ENCODE measurements around the gene KDM4B. TPM values are rescaled to one million over a fixed set of nuclear protein-coding genes. Genes with fewer than 3 reads are reported as not detected.

KDM4B gene
- total and polyA plus RNA-seq, 9 of the 15 experiments (the other 6 are each of a cell fraction or from before 2014, with no cell fraction given) = 0.21 to 29.9 (median 7.3) TPM

DNA sequence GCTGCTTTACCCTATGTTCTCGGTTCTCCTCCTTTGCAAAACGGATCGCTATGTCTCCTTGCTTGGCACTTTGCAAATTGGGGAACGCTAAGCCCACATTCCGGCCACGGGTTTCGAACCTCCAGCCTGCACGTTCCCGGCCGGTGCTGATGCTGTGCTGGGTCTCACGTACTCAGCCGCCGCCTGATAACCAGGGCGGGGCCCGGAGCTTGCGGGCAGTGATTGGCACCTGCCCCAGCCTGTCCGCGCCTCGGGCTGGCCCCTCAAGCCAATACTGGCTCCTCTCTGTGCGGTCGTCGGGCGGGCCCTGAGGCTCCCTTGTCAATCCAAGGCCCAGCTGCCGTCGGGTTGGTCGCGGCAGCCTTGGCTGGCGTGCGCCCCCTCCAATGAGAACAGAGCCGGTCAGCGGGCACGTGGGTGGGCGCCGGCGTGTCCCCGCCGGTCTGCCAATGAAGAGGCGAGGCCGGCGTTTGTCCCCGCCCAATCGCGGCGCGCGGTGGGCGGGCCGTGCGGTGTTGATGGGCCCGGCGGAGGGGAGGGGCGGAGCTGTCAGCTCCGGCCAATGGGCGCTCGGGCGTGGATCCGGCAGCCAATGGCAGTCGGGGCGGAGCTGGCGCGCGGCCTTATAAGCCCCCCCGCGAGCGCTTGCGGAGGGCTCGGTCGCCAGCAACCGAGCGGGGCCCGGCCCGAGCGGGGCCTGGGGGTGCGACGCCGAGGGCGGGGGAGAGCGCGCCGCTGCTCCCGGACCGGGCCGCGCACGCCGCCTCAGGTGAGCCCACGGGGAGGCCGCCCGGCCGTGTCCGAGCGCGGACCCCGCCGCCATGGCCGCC is at the start of gene KDM4B (continued):
- TF ChIP-seq, protein P1, sequence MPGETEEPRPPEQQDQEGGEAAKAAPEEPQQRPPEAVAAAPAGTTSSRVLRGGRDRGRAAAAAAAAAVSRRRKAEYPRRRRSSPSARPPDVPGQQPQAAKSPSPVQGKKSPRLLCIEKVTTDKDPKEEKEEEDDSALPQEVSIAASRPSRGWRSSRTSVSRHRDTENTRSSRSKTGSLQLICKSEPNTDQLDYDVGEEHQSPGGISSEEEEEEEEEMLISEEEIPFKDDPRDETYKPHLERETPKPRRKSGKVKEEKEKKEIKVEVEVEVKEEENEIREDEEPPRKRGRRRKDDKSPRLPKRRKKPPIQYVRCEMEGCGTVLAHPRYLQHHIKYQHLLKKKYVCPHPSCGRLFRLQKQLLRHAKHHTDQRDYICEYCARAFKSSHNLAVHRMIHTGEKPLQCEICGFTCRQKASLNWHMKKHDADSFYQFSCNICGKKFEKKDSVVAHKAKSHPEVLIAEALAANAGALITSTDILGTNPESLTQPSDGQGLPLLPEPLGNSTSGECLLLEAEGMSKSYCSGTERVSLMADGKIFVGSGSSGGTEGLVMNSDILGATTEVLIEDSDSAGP (CRISPR knock-in tag; IDR thresholded peaks at IDR 0.05) = no peak
- TF ChIP-seq, protein P2, sequence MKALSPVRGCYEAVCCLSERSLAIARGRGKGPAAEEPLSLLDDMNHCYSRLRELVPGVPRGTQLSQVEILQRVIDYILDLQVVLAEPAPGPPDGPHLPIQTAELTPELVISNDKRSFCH (CRISPR knock-in tag; IDR thresholded peaks at IDR 0.05) = no peak; the same call in 1 of the 2 replicates
- TF ChIP-seq, protein P2 (tag; IDR thresholded peaks at IDR 0.05) = no peak; the same call in 1 of the 2 replicates
- peak in 1 of 2 experiments; percentile 76; a peak in 1 of 4 replicates for TF ChIP-seq RCOR1 (IDR thresholded peaks at IDR 0.05; ENCODE audit: borderline replicate concordance in 1 of 2, low read depth in 2 of 2, low read length in 2 of 2)
- TF ChIP-seq, protein P3, sequence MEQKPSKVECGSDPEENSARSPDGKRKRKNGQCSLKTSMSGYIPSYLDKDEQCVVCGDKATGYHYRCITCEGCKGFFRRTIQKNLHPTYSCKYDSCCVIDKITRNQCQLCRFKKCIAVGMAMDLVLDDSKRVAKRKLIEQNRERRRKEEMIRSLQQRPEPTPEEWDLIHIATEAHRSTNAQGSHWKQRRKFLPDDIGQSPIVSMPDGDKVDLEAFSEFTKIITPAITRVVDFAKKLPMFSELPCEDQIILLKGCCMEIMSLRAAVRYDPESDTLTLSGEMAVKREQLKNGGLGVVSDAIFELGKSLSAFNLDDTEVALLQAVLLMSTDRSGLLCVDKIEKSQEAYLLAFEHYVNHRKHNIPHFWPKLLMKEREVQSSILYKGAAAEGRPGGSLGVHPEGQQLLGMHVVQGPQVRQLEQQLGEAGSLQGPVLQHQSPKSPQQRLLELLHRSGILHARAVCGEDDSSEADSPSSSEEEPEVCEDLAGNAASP (IDR thresholded peaks at IDR 0.05) = no peak
- no peak for TF ChIP-seq EWSR1 (IDR thresholded peaks at IDR 0.05; ENCODE audit: borderline replicate concordance, low read depth, partially characterized antibody)
- no peak for TF ChIP-seq ZNF57 (CRISPR knock-in tag; IDR thresholded peaks at IDR 0.05)
- no peak for TF ChIP-seq POLR3A (IDR thresholded peaks at IDR 0.05; ENCODE audit: borderline replicate concordance, extremely low read depth, insufficient read depth, insufficient read length)
- no peak for TF ChIP-seq ZNF12 (CRISPR knock-in tag; IDR thresholded peaks at IDR 0.05)
- TF ChIP-seq, protein P4, sequence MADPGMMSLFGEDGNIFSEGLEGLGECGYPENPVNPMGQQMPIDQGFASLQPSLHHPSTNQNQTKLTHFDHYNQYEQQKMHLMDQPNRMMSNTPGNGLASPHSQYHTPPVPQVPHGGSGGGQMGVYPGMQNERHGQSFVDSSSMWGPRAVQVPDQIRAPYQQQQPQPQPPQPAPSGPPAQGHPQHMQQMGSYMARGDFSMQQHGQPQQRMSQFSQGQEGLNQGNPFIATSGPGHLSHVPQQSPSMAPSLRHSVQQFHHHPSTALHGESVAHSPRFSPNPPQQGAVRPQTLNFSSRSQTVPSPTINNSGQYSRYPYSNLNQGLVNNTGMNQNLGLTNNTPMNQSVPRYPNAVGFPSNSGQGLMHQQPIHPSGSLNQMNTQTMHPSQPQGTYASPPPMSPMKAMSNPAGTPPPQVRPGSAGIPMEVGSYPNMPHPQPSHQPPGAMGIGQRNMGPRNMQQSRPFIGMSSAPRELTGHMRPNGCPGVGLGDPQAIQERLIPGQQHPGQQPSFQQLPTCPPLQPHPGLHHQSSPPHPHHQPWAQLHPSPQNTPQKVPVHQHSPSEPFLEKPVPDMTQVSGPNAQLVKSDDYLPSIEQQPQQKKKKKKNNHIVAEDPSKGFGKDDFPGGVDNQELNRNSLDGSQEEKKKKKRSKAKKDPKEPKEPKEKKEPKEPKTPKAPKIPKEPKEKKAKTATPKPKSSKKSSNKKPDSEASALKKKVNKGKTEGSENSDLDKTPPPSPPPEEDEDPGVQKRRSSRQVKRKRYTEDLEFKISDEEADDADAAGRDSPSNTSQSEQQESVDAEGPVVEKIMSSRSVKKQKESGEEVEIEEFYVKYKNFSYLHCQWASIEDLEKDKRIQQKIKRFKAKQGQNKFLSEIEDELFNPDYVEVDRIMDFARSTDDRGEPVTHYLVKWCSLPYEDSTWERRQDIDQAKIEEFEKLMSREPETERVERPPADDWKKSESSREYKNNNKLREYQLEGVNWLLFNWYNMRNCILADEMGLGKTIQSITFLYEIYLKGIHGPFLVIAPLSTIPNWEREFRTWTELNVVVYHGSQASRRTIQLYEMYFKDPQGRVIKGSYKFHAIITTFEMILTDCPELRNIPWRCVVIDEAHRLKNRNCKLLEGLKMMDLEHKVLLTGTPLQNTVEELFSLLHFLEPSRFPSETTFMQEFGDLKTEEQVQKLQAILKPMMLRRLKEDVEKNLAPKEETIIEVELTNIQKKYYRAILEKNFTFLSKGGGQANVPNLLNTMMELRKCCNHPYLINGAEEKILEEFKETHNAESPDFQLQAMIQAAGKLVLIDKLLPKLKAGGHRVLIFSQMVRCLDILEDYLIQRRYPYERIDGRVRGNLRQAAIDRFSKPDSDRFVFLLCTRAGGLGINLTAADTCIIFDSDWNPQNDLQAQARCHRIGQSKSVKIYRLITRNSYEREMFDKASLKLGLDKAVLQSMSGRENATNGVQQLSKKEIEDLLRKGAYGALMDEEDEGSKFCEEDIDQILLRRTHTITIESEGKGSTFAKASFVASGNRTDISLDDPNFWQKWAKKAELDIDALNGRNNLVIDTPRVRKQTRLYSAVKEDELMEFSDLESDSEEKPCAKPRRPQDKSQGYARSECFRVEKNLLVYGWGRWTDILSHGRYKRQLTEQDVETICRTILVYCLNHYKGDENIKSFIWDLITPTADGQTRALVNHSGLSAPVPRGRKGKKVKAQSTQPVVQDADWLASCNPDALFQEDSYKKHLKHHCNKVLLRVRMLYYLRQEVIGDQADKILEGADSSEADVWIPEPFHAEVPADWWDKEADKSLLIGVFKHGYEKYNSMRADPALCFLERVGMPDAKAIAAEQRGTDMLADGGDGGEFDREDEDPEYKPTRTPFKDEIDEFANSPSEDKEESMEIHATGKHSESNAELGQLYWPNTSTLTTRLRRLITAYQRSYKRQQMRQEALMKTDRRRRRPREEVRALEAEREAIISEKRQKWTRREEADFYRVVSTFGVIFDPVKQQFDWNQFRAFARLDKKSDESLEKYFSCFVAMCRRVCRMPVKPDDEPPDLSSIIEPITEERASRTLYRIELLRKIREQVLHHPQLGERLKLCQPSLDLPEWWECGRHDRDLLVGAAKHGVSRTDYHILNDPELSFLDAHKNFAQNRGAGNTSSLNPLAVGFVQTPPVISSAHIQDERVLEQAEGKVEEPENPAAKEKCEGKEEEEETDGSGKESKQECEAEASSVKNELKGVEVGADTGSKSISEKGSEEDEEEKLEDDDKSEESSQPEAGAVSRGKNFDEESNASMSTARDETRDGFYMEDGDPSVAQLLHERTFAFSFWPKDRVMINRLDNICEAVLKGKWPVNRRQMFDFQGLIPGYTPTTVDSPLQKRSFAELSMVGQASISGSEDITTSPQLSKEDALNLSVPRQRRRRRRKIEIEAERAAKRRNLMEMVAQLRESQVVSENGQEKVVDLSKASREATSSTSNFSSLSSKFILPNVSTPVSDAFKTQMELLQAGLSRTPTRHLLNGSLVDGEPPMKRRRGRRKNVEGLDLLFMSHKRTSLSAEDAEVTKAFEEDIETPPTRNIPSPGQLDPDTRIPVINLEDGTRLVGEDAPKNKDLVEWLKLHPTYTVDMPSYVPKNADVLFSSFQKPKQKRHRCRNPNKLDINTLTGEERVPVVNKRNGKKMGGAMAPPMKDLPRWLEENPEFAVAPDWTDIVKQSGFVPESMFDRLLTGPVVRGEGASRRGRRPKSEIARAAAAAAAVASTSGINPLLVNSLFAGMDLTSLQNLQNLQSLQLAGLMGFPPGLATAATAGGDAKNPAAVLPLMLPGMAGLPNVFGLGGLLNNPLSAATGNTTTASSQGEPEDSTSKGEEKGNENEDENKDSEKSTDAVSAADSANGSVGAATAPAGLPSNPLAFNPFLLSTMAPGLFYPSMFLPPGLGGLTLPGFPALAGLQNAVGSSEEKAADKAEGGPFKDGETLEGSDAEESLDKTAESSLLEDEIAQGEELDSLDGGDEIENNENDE (IDR thresholded peaks at IDR 0.05; ENCODE audit: low read depth, low read length) = no peak
- peak; percentile 40; the same call in 1 of the 2 replicates for TF ChIP-seq SOX6 (IDR thresholded peaks at IDR 0.05)
